ENCODE data around the gene GPR33. TPM values are rescaled to one million over a fixed set of nuclear protein-coding genes. Genes with fewer than 3 reads are reported as not detected.

The GPR33 gene, protein sequence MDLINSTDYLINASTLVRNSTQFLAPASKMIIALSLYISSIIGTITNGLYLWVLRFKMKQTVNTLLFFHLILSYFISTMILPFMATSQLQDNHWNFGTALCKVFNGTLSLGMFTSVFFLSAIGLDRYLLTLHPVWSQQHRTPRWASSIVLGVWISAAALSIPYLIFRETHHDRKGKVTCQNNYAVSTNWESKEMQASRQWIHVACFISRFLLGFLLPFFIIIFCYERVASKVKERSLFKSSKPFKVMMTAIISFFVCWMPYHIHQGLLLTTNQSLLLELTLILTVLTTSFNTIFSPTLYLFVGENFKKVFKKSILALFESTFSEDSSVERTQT
- total RNA-seq (2014; rRNA removed; shearing (Covaris generic)) = not detected in 2 replicates
- polyA plus RNA-seq (2015; cell fraction: cytosol; rRNA removed) = not detected in 2 replicates
- polyA plus RNA-seq (2015; cell fraction: nucleus; rRNA removed) = not detected in 2 replicates

DNA sequence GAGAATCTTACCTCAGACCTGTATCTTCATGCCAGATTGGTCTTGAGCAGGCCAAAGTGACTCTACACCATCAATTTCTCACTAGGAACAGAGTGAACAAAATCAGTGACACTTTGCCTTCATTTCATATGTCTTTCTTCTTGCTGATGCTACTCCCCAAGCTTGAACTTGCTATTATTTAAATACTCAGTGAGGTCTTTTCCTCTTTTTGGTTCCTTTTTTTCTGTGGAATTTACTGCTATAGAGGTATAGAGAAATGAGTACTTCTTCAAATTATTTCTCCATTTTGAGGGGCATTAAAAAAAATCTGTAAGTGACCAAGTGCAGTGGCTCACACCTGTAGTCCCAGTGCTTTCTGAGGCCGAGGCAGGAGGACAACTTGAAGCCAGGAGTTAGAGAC, at the start of gene GPR33:
Gene GPR33, minus strand, starts transcription at position 154 of the 400 bp plus-strand sequence. CDS start 4,074 bp downstream, outside the sequence.
- no peak for DNase-seq (ENCODE audit: low read depth)

DNA sequence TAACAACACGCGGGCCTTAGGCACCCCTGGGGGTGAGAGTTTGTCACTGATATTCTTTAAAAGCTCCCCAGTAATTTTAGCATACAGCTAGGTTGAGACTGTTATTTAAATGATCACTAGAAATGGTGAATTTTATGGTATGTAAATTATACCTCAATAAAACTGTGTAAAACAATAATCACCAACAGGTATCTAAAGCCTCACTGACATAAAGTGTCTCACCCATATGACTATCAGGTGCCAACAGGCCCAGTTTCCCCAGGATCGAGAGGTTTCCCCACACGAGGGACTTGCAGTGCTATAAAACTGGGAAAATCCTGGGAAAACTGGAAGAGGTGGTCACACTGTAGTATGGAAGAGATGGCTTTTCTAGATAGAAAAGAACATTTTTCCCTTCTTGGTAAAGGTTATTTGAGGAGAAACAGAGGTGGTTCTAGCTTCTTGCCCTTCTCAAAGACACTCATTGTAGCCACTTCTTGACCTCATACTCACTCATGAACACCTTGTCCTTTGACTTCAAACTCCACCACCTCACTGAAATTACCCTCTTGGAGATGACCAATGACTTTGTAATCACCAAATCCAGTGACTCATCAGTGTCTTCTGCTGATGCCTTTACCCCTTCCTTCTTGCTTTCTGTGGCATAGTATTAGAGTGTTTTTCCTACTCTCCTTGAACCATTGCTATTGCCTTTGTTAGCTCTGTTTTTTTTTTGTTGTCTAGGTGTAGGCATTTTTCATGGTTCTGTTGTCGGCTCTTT, 48.5 kb upstream of the GPR33 start:
- DNase-seq (ENCODE audit: low read depth) = peak; percentile 50

- no peak for DNase-seq (ENCODE audit: low read depth)
Observed at GRCh38 chr14:31530136-31530535, 42.3 kb upstream of the GPR33 start.

DNA sequence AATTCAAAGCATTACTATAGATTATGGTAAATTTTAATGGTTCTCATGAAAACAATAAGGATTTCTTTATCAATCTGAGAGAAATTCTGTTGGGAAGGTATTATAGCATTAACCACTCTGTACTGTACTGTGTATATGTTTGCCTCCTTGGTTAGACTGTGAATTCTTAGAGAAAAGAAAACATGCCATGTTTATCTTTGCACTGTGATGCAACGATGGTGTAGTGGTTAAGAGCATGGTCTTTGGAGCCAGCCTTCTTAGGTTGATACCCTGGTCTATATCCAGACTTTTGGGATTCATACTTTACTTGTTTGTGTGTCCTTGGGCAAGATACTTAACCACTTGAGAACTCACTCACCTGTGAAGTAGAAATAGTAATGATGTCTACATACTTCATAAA, 41.2 kb upstream of the GPR33 start:
- DNase-seq (ENCODE audit: low read depth) = no peak

DNA sequence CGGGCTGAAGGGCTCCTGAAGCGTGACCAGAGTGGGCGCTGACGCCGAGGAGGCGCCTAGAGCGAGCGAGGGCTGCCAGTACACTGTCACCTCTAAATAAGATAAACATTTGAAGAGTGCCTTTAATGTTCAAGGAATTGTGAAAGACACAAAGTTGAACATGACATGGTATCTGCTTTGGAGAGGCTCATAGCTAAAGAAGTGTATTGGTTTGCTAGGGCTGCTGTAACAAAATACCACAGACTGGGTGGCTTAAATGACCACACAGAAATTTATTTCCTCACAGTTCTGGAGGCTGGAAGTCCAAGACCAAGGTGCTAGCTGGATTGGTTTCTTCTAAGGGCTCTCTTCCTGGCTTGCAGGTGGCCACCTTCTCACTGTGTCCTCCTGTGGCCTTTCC, 39.7 kb upstream of the GPR33 start:
- no peak for DNase-seq (ENCODE audit: low read depth)

- no peak for DNase-seq (ENCODE audit: low read depth)
Observed at GRCh38 chr14:31527087-31527486, 39.2 kb upstream of the GPR33 start.

DNA sequence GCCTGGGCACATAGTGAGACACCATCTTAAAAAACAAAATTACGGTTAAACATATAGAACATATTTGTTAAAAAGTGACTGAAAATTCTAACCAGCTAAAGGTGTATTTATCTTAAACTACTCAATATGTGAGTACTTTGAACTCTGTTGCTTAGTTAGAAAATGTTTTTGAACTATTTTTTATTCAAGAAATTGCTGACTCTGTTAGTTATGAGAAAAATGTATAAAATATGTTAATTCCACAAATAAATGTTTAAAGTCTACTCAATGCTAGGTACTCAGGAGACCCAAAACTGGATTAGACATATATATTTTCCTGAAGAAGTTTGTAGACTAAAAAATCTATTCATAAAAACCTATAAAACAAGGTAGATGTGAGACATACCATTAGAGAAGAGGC, 23.0 kb upstream of the GPR33 start:
- DNase-seq (ENCODE audit: low read depth) = no peak

- DNase-seq (ENCODE audit: low read depth) = no peak
Observed at GRCh38 chr14:31510222-31510621, 22.4 kb upstream of the GPR33 start.

DNA sequence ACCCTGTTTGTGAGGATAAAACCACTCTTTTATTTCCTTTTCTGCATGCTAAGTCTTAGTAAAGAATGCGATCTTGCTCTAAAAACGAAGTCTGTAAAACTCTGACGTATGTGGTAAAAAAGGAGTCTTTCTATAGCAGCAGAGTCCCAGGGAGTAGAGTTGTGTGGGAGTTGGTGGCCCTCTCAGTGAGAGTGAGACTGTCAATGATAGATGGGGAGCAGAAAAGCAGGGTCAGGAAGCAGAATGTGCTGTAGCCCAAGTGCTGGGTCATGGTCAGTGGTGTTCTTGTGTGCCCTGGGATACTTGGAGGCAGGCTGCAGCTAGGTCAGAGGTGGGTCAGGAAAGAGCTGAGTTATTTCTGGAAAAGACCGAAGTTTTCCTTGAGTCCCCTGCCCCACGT, 20.3 kb upstream of the GPR33 start:
- DNase-seq (ENCODE audit: low read depth) = no peak

DNA sequence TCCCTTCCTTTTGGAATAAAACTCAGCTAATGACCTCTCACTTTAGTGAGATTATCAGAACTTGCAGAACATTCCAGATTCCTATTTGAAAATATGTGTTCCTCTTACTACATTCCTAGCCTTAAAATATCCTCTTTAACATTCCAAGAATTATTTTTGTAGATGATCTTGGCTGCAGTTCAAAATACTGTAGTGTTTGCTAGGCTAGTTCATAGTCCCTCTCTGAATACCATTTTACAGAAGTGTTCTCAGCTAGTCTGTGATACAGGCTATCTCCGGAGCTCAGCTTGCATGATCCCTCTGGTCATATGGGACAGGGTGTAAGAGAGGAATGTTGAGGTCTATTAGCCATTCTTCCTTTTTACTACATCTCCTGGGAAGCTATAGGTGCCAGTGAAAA, 17.6 kb upstream of the GPR33 start:
- DNase-seq (ENCODE audit: low read depth) = no peak

- no peak for DNase-seq (ENCODE audit: low read depth)
Observed at GRCh38 chr14:31501870-31502269, 14.0 kb upstream of the GPR33 start.

DNA sequence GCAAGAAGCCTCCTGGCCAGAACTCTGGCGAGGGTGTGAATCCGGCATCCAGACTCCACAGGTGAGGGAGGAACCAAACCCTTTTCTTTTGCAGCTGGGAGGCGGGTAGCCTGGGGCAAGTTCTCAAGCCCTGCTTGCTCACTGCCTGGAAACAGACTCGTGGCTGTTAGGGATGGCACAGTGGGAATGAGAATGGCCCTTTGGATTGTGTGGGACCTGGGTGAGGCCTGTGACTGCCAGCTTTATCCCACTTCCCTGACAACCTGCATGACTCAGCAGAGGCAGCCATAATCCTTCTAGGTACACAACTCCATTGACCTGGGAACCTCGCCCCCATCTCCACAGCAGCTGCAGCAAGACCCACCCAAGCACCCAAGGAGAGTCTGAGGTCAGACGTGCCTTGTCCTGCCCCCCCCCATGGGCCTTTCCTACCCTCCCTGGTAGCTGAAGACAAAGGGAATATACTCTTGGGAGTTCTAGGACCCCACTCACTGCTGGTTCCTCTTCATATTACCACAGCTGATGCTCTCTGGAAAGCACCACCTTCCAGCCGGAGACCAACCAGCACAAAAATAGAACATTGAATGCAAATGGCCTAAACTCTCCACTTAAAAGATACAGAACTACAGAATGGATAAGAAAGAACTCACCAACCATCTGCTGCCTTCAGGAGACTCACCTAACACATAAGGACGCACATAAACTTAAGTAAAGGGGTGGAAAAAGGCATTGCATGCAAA, 5.1 kb upstream of the GPR33 start:
- peak; percentile 1 for DNase-seq (ENCODE audit: low read depth)

DNA sequence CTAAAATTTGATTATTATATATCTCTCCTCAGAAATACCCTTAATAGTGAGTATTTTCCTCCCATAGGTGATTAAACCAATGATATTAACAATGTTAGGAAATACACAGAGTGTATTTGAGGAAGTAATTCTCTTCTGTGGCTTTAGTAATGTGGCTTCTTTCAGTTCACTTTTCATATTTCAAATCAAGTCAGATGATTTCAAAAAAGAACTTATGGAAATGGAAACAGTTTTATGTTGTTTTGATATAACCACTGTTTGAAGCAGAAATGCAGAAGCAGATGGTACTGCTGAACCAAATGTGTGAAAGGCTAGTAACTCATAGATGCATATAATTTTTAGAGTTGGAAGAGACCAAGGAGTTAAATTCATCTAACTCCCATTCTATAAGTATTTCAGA, 1.9 kb upstream of the GPR33 start:
- no peak for DNase-seq (ENCODE audit: low read depth)

- DNase-seq (ENCODE audit: low read depth) = no peak
Observed at GRCh38 chr14:31486764-31487163, 1.1 kb downstream of the GPR33 start.

DNA sequence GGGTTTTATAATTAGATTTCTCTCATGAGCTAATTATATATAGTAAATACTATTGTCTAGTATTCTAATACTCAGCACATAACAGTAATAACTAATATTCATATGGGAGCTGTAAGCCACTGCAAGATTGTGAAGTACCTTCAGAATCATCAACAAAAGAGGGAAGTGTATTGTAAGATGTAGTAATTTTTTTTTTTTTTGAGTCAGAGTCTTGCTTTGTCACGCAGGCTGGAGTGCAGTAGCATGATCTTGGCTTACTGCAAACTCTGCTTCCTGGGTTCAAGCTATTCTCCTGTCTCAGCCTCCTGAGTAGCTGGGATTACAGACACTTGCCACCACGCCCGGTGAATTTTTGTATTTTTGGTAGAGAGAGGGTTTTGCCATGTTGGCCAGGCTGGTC, 3.1 kb downstream of the GPR33 start:
- no peak for DNase-seq (ENCODE audit: low read depth)

- DNase-seq (ENCODE audit: low read depth) = no peak
Observed at GRCh38 chr14:31480156-31480555, 7.7 kb downstream of the GPR33 start.

DNA sequence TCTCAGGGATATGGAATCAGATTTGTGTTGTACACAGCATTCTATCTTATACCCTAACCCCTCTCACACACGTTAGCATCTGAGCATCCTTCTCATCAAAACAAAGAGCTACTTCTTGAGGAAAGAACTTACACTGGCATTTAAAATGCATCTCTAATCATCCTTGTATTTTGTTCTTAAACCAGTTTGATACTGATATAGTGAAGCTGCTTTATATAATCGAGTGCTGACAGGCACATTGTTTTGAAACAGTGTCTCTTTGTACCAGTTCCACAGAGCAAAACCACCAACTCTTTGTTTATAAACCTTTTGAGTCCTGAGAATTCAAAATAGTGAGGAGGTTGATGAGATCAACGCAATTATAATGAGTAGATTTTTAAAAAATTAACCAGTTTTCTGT, 8.8 kb downstream of the GPR33 start:
- DNase-seq (ENCODE audit: low read depth) = no peak

- DNase-seq (ENCODE audit: low read depth) = no peak
Observed at GRCh38 chr14:31477248-31477647, 10.6 kb downstream of the GPR33 start.

GRCh38 chr14:31476131-31476866, 11.5 kb downstream of the GPR33 start:
- DNase-seq (ENCODE audit: low read depth) = no peak

DNA sequence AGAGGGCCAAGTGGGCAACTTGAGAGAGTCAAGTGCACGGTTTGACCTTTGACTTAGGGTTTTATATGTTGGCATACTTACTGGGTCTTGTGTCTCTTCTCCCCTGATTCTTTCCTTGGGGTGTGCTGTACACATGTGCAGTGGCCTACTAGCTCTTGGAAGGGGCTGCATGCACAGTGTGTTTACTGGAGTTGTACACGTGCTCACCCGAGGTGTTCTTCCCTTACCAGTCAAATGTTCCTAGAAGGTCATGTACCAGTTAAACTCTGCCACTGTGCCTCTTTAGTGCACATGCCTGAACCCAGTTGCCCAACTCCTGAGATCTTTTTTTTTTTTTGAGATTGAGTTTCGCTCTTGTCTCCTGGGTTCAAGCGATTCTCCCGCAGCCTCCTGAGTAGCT, 21.3 kb downstream of the GPR33 start:
- no peak for DNase-seq (ENCODE audit: low read depth)

DNA sequence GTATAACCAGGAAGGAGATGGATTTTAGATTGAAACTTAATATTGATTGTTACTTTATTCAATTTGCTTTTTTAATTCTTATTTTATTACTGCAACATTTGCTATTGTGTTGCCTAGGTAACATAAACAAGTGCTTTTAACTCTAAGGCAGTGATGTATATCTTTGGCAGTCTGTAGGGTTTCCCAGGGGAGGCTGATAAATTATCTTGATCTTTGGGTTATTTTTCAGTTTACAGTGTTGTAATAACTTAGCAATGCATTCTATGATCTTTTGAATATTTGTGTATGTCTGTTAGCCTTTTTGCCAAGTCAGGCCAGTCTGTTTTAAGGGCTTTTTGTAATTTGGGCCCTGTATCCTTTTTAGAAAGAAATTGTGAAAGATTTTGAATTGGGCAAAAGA, 22.7 kb downstream of the GPR33 start:
- DNase-seq (ENCODE audit: low read depth) = no peak

Measured in HT1080 (cell line).